ENCODE data around the gene SCN9A. TPM values are rescaled to one million over a fixed set of nuclear protein-coding genes. Genes with fewer than 3 reads are reported as not detected.

The SCN9A gene
- polyA plus RNA-seq, 1 donor from 2014 or later, result 10.4 TPM

DNA sequence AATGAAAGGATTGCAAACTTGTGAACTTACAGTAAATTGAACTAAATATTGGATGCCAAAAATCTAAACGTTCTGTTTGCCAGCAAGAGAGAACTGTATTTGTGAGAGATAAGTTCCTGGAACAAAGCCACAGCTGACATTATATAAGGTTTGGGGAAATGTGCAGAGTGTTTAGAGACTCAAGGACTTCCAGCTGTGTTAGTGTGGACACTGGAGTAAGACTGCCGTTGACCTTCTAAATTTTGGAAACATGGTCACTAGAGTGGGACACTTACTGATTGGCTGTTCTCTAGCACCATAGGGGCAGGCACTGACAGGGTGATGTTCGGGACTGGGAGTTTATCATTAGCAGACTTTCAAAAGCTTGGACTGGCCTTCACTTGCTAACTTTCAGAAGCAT, 40.5 kb downstream of the SCN9A start:
- Histone ChIP-seq H3K9me3 (ENCODE audit: low read length) (no peaks in the 10 kb centered on the region), H4K20me1 (ENCODE audit: insufficient read depth) (no peaks in the 10 kb centered on the region), H3K27ac (ENCODE audit: low read length) (no peak overlapping the region), H3K9me2 (ENCODE audit: insufficient read depth, low read length) (no peaks in the 10 kb centered on the region), H3K36me3 (ENCODE audit: insufficient read depth, low read length) (no peaks in the 10 kb centered on the region), H3K27me3 (ENCODE audit: insufficient read depth, low read depth, low read length) (no peaks in the 10 kb centered on the region), H3K79me2 (replicated peaks; ENCODE audit: insufficient read depth, low read length) (no peaks in the 10 kb centered on the region), H3K4me2 (ENCODE audit: low read length) (no peak overlapping the region), H3K4me3 (ENCODE audit: low read length) (no peak overlapping the region), H3K9ac (ENCODE audit: low read length) (no peak overlapping the region), H2AFZ (ENCODE audit: low read depth, low read length) (no peak overlapping the region), H3F3A (ENCODE audit: insufficient read depth, low read length, poor library complexity, severe bottlenecking) (no peaks in the 10 kb centered on the region)
- TF ChIP-seq, protein P1, sequence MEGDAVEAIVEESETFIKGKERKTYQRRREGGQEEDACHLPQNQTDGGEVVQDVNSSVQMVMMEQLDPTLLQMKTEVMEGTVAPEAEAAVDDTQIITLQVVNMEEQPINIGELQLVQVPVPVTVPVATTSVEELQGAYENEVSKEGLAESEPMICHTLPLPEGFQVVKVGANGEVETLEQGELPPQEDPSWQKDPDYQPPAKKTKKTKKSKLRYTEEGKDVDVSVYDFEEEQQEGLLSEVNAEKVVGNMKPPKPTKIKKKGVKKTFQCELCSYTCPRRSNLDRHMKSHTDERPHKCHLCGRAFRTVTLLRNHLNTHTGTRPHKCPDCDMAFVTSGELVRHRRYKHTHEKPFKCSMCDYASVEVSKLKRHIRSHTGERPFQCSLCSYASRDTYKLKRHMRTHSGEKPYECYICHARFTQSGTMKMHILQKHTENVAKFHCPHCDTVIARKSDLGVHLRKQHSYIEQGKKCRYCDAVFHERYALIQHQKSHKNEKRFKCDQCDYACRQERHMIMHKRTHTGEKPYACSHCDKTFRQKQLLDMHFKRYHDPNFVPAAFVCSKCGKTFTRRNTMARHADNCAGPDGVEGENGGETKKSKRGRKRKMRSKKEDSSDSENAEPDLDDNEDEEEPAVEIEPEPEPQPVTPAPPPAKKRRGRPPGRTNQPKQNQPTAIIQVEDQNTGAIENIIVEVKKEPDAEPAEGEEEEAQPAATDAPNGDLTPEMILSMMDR (IDR thresholded peaks at IDR 0.05; ENCODE audit: poor library complexity, severe bottlenecking), result no peak
- TF ChIP-seq SMC3 (conservative IDR thresholded peaks at IDR 0.05; ENCODE audit: poor library complexity) (no peak), RAD21 (conservative IDR thresholded peaks at IDR 0.05) (no peak), TAF1 (IDR thresholded peaks at IDR 0.05; ENCODE audit: low read depth) (no peak), MXI1 (conservative IDR thresholded peaks at IDR 0.05; ENCODE audit: poor library complexity, severe bottlenecking) (no peak), EZH2 (IDR thresholded peaks at IDR 0.05; ENCODE audit: borderline replicate concordance, insufficient read depth, low read length, poor library complexity, severe bottlenecking) (no peak)
- TF ChIP-seq, protein P2, sequence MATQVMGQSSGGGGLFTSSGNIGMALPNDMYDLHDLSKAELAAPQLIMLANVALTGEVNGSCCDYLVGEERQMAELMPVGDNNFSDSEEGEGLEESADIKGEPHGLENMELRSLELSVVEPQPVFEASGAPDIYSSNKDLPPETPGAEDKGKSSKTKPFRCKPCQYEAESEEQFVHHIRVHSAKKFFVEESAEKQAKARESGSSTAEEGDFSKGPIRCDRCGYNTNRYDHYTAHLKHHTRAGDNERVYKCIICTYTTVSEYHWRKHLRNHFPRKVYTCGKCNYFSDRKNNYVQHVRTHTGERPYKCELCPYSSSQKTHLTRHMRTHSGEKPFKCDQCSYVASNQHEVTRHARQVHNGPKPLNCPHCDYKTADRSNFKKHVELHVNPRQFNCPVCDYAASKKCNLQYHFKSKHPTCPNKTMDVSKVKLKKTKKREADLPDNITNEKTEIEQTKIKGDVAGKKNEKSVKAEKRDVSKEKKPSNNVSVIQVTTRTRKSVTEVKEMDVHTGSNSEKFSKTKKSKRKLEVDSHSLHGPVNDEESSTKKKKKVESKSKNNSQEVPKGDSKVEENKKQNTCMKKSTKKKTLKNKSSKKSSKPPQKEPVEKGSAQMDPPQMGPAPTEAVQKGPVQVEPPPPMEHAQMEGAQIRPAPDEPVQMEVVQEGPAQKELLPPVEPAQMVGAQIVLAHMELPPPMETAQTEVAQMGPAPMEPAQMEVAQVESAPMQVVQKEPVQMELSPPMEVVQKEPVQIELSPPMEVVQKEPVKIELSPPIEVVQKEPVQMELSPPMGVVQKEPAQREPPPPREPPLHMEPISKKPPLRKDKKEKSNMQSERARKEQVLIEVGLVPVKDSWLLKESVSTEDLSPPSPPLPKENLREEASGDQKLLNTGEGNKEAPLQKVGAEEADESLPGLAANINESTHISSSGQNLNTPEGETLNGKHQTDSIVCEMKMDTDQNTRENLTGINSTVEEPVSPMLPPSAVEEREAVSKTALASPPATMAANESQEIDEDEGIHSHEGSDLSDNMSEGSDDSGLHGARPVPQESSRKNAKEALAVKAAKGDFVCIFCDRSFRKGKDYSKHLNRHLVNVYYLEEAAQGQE (IDR thresholded peaks at IDR 0.05; ENCODE audit: borderline replicate concordance), result no peak

DNA sequence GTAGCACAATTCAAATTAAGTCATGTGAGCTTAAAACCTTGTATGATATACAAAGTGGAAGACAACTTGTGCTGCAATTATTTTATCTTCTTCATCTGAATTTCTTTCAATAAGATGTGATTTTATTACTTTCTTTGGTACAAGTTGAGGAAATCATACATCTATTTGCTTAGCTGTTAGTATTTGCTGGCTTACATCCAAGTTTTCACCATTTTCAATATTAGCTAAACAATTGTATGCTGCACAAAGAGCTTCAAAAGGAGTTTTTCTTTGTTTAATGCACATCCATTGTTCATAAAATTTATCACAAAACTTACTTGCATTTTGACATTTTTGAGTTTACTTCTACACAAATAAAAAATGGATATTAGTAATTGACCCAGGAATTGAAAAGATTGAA, 40.9 kb downstream of the SCN9A start:
- no peaks in the 10 kb centered on the region for H3K9me3 ChIP-seq (ENCODE audit: low read length)
- no peak overlapping the region for H2AFZ ChIP-seq (ENCODE audit: low read depth, low read length)
- H3K36me3 ChIP-seq (ENCODE audit: insufficient read depth, low read length), result no peaks in the 10 kb centered on the region
- TF ChIP-seq MXI1 (conservative IDR thresholded peaks at IDR 0.05; ENCODE audit: poor library complexity, severe bottlenecking) (no peak), TAF1 (IDR thresholded peaks at IDR 0.05; ENCODE audit: low read depth) (no peak), SMC3 (conservative IDR thresholded peaks at IDR 0.05; ENCODE audit: poor library complexity) (no peak), RAD21 (conservative IDR thresholded peaks at IDR 0.05) (no peak), POLR2AphosphoS5 (IDR thresholded peaks at IDR 0.05) (no peak)
- TF ChIP-seq, protein P2 (IDR thresholded peaks at IDR 0.05; ENCODE audit: borderline replicate concordance), result no peak
- TF ChIP-seq, protein P1 (IDR thresholded peaks at IDR 0.05; ENCODE audit: poor library complexity, severe bottlenecking), result no peak
- no peaks in the 10 kb centered on the region for H3K27me3 ChIP-seq (ENCODE audit: insufficient read depth, low read depth, low read length)
- H3K79me2 ChIP-seq (replicated peaks; ENCODE audit: insufficient read depth, low read length), result no peaks in the 10 kb centered on the region
- no peaks in the 10 kb centered on the region for H4K20me1 ChIP-seq (ENCODE audit: insufficient read depth)
- H3K4me2 ChIP-seq (ENCODE audit: low read length), result no peak overlapping the region
- H3K9ac ChIP-seq (ENCODE audit: low read length), result no peak overlapping the region
- no peak overlapping the region for H3K4me3 ChIP-seq (ENCODE audit: low read length)
- H3F3A ChIP-seq (ENCODE audit: insufficient read depth, low read length, poor library complexity, severe bottlenecking), result no peaks in the 10 kb centered on the region
- H3K9me2 ChIP-seq (ENCODE audit: insufficient read depth, low read length), result no peaks in the 10 kb centered on the region
- H3K27ac ChIP-seq (ENCODE audit: low read length), result no peak overlapping the region
